Astrocyte (in vitro differentiated cells and primary cell): ENCODE data around the gene THAP3.

Experiments used
- EZH2 ChIP-seq: IDR thresholded peaks from 2 replicates; pipeline ENCODE4 v1.6.1; 2012; ENCODE audit warnings: mild to moderate bottlenecking, low read length, inconsistent platforms; ENCODE audit not compliant: insufficient read depth
- TF ChIP-seq, protein P1 (sequence below): IDR thresholded peaks from 2 replicates; pipeline ENCODE4 v1.5.1; 2011; ENCODE audit warnings: low read depth, mild to moderate bottlenecking, inconsistent platforms, low read length, moderate library complexity; ENCODE audit not compliant: insufficient read depth

DNA sequence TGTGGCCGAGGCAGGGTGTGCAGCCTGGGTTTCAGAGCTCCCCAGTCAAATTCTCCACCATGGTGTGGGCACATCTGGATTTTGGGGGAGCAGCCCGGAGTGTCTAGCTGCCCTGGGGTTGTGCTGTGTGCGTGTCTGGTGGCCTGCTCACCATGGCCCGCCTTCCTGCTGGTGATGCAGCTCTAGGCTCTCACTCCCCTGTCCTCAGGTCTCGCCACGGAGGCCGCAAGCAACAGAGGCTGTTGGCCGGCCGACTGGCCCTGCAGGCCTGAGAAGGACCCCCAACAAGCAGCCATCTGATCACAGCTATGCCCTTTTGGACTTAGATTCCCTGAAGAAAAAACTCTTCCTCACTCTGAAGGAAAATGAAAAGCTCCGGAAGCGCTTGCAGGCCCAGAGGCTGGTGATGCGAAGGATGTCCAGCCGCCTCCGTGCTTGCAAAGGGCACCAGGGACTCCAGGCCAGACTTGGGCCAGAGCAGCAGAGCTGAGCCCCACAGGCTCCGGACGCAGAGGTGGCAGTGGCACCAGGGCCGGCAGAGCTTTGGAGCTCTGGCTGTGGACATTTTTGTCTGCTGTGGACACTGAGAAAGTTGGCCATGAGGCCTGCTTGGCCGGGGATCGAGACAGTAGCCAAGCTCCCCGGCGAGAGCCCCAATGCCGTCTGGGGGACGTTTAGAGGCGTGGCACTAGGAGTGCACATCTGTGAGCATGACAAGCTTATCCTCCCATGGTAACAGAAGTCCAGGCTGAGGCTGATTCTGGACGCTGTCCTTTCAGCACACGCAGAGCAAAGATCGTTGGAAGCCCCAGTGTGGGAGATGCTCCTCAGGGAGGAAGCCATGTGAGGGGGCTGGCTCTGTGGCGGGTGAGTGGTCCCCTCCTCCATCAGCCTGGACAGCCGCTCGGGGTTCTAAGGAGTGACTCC lies 8.2 kb downstream of the THAP3 start:
- TF ChIP-seq, protein P1, sequence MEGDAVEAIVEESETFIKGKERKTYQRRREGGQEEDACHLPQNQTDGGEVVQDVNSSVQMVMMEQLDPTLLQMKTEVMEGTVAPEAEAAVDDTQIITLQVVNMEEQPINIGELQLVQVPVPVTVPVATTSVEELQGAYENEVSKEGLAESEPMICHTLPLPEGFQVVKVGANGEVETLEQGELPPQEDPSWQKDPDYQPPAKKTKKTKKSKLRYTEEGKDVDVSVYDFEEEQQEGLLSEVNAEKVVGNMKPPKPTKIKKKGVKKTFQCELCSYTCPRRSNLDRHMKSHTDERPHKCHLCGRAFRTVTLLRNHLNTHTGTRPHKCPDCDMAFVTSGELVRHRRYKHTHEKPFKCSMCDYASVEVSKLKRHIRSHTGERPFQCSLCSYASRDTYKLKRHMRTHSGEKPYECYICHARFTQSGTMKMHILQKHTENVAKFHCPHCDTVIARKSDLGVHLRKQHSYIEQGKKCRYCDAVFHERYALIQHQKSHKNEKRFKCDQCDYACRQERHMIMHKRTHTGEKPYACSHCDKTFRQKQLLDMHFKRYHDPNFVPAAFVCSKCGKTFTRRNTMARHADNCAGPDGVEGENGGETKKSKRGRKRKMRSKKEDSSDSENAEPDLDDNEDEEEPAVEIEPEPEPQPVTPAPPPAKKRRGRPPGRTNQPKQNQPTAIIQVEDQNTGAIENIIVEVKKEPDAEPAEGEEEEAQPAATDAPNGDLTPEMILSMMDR, result no peak
- TF ChIP-seq EZH2, result no peak
